K562 (cell line): ENCODE measurements around the gene NRSN2. TPM values are rescaled to one million over a fixed set of nuclear protein-coding genes. Genes with fewer than 3 reads are reported as not detected.

ENCODE experiments used
- ARID4B ChIP-seq: sonication (generic); formaldehyde crosslinking; IDR thresholded peaks from 2 replicates; pipeline ENCODE4 v1.8.0; 2022; ENCODE audit warnings: mild to moderate bottlenecking, missing genetic modification reagents
- CHD1 ChIP-seq: fragments of 200-600 bp; sonication (generic); IDR thresholded peaks from one replicate; pipeline ENCODE4 v1.6.1; 2012; ENCODE audit warnings: mild to moderate bottlenecking, moderate library complexity, low read length, inconsistent platforms
- HDAC8 ChIP-seq: fragments of 450-650 bp; IDR thresholded peaks from 2 replicates; pipeline ENCODE4 v1.6.1; 2016; ENCODE audit warnings: mild to moderate bottlenecking, missing genetic modification characterization, moderate library complexity, missing compliant biosample characterization
- IRF9 ChIP-seq: fragments of 450-650 bp; IDR thresholded peaks from 2 replicates; pipeline ENCODE4 v1.6.1; 2016; ENCODE audit warnings: missing biosample characterization, missing genetic modification characterization
- NCOA2 ChIP-seq, 2 experiments: fragments of 450-650 bp; IDR thresholded peaks; 2 replicates each; pipeline ENCODE4 v1.6.1; 2018; ENCODE audit warnings: mild to moderate bottlenecking in 2 of 2, moderate library complexity in 1 of 2; ENCODE audit not compliant: partially characterized antibody in 2 of 2
- PHF21A ChIP-seq: fragments of 450-650 bp; IDR thresholded peaks from 2 replicates; pipeline ENCODE4 v1.6.1; 2017; ENCODE audit warnings: low read depth, borderline replicate concordance
- POLR2AphosphoS5 ChIP-seq: IDR thresholded peaks from 2 replicates; pipeline ENCODE4 v1.6.1; 2011; ENCODE audit warnings: mild to moderate bottlenecking, low read depth, low read length, moderate library complexity; ENCODE audit not compliant: control insufficient read depth, insufficient read depth
- RBM25 ChIP-seq: fragments of 200-400 bp; formaldehyde crosslinking; IDR thresholded peaks from 2 replicates; pipeline ENCODE4 v1.6.1; 2018; ENCODE audit warnings: low read length, low read depth, moderate library complexity; ENCODE audit not compliant: severe bottlenecking
- STAT5B ChIP-seq: fragments of 250-450 bp; sonication (Bioruptor Pico); IDR thresholded peaks from 2 replicates; pipeline ENCODE4 v1.8.0; 2021; ENCODE audit warnings: mild to moderate bottlenecking, inconsistent platforms
- TAF7 ChIP-seq: fragments of 450-650 bp; IDR thresholded peaks from 2 replicates; pipeline ENCODE4 v1.6.1; 2016; ENCODE audit warnings: missing genetic modification characterization, missing compliant biosample characterization
- ZNF282 ChIP-seq: sonication (generic); formaldehyde crosslinking; IDR thresholded peaks from 2 replicates; pipeline ENCODE4 v1.8.1; 2023; ENCODE audit warnings: missing genetic modification reagents
- ZNF436 ChIP-seq: fragments of 250-450, 450-650 bp; sonication (Bioruptor Pico); formaldehyde crosslinking; IDR thresholded peaks from 2 replicates; pipeline ENCODE4 v1.7.0; 2020; ENCODE audit warnings: mild to moderate bottlenecking
- ZNF717 ChIP-seq: fragments of 250-450 bp; sonication (Bioruptor Pico); IDR thresholded peaks from 2 replicates; pipeline ENCODE4 v1.5.0; 2021
- polyA plus RNA-seq, 8 experiments: library from polyadenylated mRNA; depleted of rRNA in 4 of 8; stranded (reverse) in 5 of 8; unstranded in 3 of 8; fragments of >200 nt; fragmentation: Nextera tagmentation in 2 of 8; fragmentation: Illumina TruSeq in 1 of 8; extraction: Ambion mirVana in 2 of 8; extraction: Trizol in 1 of 8; gene quantifications; 2 replicates each; pipeline versions ENCODE4 v1.2.1 to v1.2.3, GENCODE V29; 2011 to 2014; ENCODE audit warnings: inconsistent platforms in 1 of 8, missing spikeins in 1 of 8
- total RNA-seq, 7 experiments: library from RNA; depleted of rRNA in 6 of 7; stranded (reverse); fragments of >200 nt in 6 of 7; fragmentation: Illumina TruSeq in 2 of 7; extraction: Trizol in 2 of 7; gene quantifications; 2 replicates each; pipeline versions ENCODE4 v1.2.1 to v1.2.3, GENCODE V29; 2011 to 2021; ENCODE audit warnings: low replicate concordance in 1 of 7
- TF ChIP-seq, protein P1 (sequence below), 2 experiments: fragments of 150-350 bp in 1 of 2; IDR thresholded peaks; 2 replicates each; pipeline ENCODE4 v1.6.1; 2012 to 2016; ENCODE audit warnings: low read depth in 2 of 2, low read length in 2 of 2, mild to moderate bottlenecking in 1 of 2, moderate library complexity in 1 of 2
- TF ChIP-seq, protein P2 (sequence below): sonication (generic); formaldehyde crosslinking; IDR thresholded peaks from 2 replicates; pipeline ENCODE4 v1.8.0; 2022; ENCODE audit warnings: missing genetic modification reagents, mild to moderate bottlenecking, borderline replicate concordance

Gene NRSN2
- total and polyA plus RNA-seq, 9 of the 15 experiments (the other 6 are each of a cell fraction or from before 2014, with no cell fraction given), result 7.5 to 29.7 (median 11.1) TPM

DNA sequence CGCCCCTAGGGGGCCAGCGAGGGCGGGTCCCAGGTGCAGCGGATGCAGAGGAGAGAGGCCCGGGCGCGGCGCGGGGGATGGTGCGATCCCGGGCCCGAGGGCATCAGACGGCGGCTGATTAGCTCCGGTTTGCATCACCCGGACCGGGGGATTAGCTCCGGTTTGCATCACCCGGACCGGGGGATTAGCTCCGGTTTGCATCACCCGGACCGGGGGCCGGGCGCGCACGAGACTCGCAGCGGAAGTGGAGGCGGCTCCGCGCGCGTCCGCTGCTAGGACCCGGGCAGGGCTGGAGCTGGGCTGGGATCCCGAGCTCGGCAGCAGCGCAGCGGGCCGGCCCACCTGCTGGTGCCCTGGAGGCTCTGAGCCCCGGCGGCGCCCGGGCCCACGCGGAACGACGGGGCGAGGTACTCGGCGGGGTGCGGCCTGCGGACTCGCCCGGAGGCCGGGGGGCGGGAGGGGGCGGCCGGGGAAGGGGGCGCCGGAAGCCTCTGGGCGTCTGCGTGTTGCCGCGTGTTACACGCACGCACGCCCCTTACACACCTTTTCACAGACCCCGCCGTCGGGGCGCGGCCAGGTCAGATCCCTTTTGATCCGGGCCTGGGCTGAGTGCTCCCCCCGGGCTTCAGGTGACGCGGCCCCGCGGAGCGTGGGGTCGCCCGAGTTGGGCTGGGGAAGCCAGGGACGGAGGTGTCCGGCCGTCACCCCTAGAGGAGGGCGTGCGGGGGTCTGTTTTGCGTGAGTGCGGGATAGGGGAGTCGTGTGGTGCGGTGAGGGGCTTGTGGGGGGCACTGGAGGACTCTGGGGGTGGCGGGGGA, 34.1 kb downstream of the NRSN2 start (continued):
- TF ChIP-seq, protein P1, sequence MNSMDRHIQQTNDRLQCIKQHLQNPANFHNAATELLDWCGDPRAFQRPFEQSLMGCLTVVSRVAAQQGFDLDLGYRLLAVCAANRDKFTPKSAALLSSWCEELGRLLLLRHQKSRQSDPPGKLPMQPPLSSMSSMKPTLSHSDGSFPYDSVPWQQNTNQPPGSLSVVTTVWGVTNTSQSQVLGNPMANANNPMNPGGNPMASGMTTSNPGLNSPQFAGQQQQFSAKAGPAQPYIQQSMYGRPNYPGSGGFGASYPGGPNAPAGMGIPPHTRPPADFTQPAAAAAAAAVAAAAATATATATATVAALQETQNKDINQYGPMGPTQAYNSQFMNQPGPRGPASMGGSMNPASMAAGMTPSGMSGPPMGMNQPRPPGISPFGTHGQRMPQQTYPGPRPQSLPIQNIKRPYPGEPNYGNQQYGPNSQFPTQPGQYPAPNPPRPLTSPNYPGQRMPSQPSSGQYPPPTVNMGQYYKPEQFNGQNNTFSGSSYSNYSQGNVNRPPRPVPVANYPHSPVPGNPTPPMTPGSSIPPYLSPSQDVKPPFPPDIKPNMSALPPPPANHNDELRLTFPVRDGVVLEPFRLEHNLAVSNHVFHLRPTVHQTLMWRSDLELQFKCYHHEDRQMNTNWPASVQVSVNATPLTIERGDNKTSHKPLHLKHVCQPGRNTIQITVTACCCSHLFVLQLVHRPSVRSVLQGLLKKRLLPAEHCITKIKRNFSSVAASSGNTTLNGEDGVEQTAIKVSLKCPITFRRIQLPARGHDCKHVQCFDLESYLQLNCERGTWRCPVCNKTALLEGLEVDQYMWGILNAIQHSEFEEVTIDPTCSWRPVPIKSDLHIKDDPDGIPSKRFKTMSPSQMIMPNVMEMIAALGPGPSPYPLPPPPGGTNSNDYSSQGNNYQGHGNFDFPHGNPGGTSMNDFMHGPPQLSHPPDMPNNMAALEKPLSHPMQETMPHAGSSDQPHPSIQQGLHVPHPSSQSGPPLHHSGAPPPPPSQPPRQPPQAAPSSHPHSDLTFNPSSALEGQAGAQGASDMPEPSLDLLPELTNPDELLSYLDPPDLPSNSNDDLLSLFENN (IDR thresholded peaks at IDR 0.05; ENCODE audit: low read depth in 2 of 2, low read length in 2 of 2), result peak in 1 of 2 experiments; percentile 80; a peak in 2 of 4 replicates
- TF ChIP-seq, protein P2, sequence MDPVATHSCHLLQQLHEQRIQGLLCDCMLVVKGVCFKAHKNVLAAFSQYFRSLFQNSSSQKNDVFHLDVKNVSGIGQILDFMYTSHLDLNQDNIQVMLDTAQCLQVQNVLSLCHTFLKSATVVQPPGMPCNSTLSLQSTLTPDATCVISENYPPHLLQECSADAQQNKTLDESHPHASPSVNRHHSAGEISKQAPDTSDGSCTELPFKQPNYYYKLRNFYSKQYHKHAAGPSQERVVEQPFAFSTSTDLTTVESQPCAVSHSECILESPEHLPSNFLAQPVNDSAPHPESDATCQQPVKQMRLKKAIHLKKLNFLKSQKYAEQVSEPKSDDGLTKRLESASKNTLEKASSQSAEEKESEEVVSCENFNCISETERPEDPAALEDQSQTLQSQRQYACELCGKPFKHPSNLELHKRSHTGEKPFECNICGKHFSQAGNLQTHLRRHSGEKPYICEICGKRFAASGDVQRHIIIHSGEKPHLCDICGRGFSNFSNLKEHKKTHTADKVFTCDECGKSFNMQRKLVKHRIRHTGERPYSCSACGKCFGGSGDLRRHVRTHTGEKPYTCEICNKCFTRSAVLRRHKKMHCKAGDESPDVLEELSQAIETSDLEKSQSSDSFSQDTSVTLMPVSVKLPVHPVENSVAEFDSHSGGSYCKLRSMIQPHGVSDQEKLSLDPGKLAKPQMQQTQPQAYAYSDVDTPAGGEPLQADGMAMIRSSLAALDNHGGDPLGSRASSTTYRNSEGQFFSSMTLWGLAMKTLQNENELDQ (CRISPR knock-in tag), result no peak
- TF ChIP-seq RBM25 (peak; percentile 43), ZNF717 (CRISPR knock-in tag) (no peak), IRF9 (tag) (peak; percentile 89), PHF21A (no peak), STAT5B (no peak), ZNF436 (CRISPR knock-in tag) (no peak), CHD1 (peak; percentile 75), ARID4B (CRISPR knock-in tag) (peak; percentile 69; the same call in 1 of the 2 replicates), POLR2AphosphoS5 (0 out of 2 replicates have a peak, but pooled peaks have one; percentile 35), NCOA2 (IDR thresholded peaks at IDR 0.05; ENCODE audit: partially characterized antibody in 2 of 2) (peak in 1 of 2 experiments; percentile 81), TAF7 (tag) (no peak), HDAC8 (no peak), ZNF282 (CRISPR knock-in tag) (peak; percentile 53; the same call in 1 of the 2 replicates)
